Ovary (tissue), 3 donors: ENCODE results near the gene NAP1L1.

Experiments
- EP300 ChIP-seq: sonication (generic); formaldehyde crosslinking; IDR thresholded peaks from one replicate; pipeline ENCODE4 v1.6.1; 2017; ENCODE audit warnings: antibody characterized with exemption
- POLR2A ChIP-seq: fragments of 450-650 bp; IDR thresholded peaks from one replicate; pipeline ENCODE4 v1.6.1; 2017; ENCODE audit warnings: antibody characterized with exemption, mild to moderate bottlenecking, moderate library complexity
- TF ChIP-seq, protein P1 (sequence below), 3 donors: fragments of 450-650 bp in 2 of 3; fragments of 200-600 bp in 1 of 3; IDR thresholded peaks; one replicate each; pipeline versions ENCODE4 v1.5.1 to v1.8.0; 2016 to 2022; ENCODE audit warnings: antibody characterized with exemption in 3 of 3, mild to moderate bottlenecking in 1 of 3
- donor health status: DM: no; HTN: no; CAD: no.

- TF ChIP-seq, protein P1, sequence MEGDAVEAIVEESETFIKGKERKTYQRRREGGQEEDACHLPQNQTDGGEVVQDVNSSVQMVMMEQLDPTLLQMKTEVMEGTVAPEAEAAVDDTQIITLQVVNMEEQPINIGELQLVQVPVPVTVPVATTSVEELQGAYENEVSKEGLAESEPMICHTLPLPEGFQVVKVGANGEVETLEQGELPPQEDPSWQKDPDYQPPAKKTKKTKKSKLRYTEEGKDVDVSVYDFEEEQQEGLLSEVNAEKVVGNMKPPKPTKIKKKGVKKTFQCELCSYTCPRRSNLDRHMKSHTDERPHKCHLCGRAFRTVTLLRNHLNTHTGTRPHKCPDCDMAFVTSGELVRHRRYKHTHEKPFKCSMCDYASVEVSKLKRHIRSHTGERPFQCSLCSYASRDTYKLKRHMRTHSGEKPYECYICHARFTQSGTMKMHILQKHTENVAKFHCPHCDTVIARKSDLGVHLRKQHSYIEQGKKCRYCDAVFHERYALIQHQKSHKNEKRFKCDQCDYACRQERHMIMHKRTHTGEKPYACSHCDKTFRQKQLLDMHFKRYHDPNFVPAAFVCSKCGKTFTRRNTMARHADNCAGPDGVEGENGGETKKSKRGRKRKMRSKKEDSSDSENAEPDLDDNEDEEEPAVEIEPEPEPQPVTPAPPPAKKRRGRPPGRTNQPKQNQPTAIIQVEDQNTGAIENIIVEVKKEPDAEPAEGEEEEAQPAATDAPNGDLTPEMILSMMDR (IDR thresholded peaks at IDR 0.05) = no peak
- TF ChIP-seq POLR2A (no peak), EP300 (no peak)
These were observed 35.4 kb upstream of the NAP1L1 start for GRCh38 chr12:76119887-76120286.
